Measurements from ENCODE around the gene NCMAP. TPM values are rescaled to one million over a fixed set of nuclear protein-coding genes. Genes with fewer than 3 reads are reported as not detected.
"Not testable (repeated sequence)": the region's sequence is repeated elsewhere in the genome, so short reads cannot be mapped to it uniquely, and the experiment has no call there.

The NCMAP gene
- polyA plus RNA-seq, 2 of the 4 experiments (the other 2 are of a cell fraction) = 0.13 to 1.7 TPM

GRCh38 chr1:24514946-24515345 is 40.9 kb upstream of the NCMAP start:
- TF ChIP-seq POLR2A (IDR thresholded peaks at IDR 0.05; ENCODE audit: low read length) = no peak
- TF ChIP-seq NPAS2 (CRISPR knock-in tag; IDR thresholded peaks at IDR 0.05; ENCODE audit: borderline replicate concordance) = no peak
- TF ChIP-seq ZNF302 (CRISPR knock-in tag; IDR thresholded peaks at IDR 0.05) = no peak
- no peak for TF ChIP-seq KDM1A (IDR thresholded peaks at IDR 0.05; ENCODE audit: low read depth)
- TF ChIP-seq CTCF (IDR thresholded peaks at IDR 0.05) = no peak
- no peak for TF ChIP-seq TP53 (CRISPR knock-in tag; IDR thresholded peaks at IDR 0.05)
- TF ChIP-seq HOXA7 (CRISPR knock-in tag; IDR thresholded peaks at IDR 0.05) = no peak
- TF ChIP-seq POLR2AphosphoS2 (conservative IDR thresholded peaks at IDR 0.05; ENCODE audit: low read length) = no peak
- no peak for TF ChIP-seq FOXS1 (CRISPR knock-in tag; IDR thresholded peaks at IDR 0.05)
- no peak for TF ChIP-seq RARB (CRISPR knock-in tag; IDR thresholded peaks at IDR 0.05)
- no peak for TF ChIP-seq CBX8 (IDR thresholded peaks at IDR 0.05)
- TF ChIP-seq NFE2L2 (conservative IDR thresholded peaks at IDR 0.05; ENCODE audit: low read length) = no peak
- no peak for TF ChIP-seq REST (IDR thresholded peaks at IDR 0.05)
- CTCF ChIA-PET = interaction anchor here (0.6 to 1.7 kb wide), 5 partner anchors 11 to 313 kb away, joined by 3 to 5 read pairs (median 4); no protein-coding TSS in a partner anchor
- Histone ChIP-seq H3K4me3 (no peak overlapping the region), H3K27ac (peak overlapping the region in 1 of 2 experiments; percentile 72; a peak in 4 of 6 replicates), H3K4me1 (peaks cover 22% of the 10 kb centered on the region), H3K9me3 (no peaks in the 10 kb centered on the region), H3K4me2 (peak overlapping the region; percentile 68)
- POLR2A ChIA-PET = interaction anchor here (0.7 kb wide), 1 partner anchor 12 kb away, joined by 3 read pairs; the partner anchor contains the start of gene RCAN3
- DNase-seq (ENCODE audit: low read depth in 1 of 2, low spot score in 1 of 2) (no peak), FAIRE-seq (no peak), ATAC-seq (no peak)
- WGBS (ENCODE audit: missing lambda C conversion rate) = 66% methylated on average over 5 of the region's 5 CpGs

GRCh38 chr1:24515671-24516209 is 40.1 kb upstream of the NCMAP start:
- Histone ChIP-seq H3K4me2 (peak overlapping the region; percentile 68), H3K27ac (peak overlapping the region; percentile 56 to 72), H3K4me1 (peaks cover 22% of the 10 kb centered on the region)
- not testable (repeated sequence) for H3K4me3 ChIP-seq; H3K9me3 ChIP-seq; FAIRE-seq; TF ChIP-seq FOSL2 (IDR thresholded peaks at IDR 0.05)
- peak; percentile 3 for TF ChIP-seq MAFK (IDR thresholded peaks at IDR 0.05; ENCODE audit: partially characterized antibody)
- peak; percentile 75 for TF ChIP-seq FOSL2 (CRISPR knock-in tag; IDR thresholded peaks at IDR 0.05)
- TF ChIP-seq MAX (IDR thresholded peaks at IDR 0.05) = peak; percentile 54
- CTCF ChIA-PET = interaction anchor here (0.8 to 2.9 kb wide), 8 partner anchors 11 to 319 kb away, joined by 3 to 13 read pairs (median 4); partner anchors contain the start of genes NIPAL3 and RCAN3
- POLR2A ChIA-PET = interaction anchor here (0.7 to 1.2 kb wide), 2 partner anchors 13 to 14 kb away, joined by 3 to 4 read pairs; partner anchors contain the start of gene RCAN3
- DNase-seq (ENCODE audit: low read depth in 1 of 2, low spot score in 1 of 2) (peak; percentile 60 to 74), ATAC-seq (peak; percentile 91 to 97)
- WGBS (ENCODE audit: missing lambda C conversion rate) = 52% methylated on average over 14 of the region's 14 CpGs

- no peak for TF ChIP-seq CBX8 (IDR thresholded peaks at IDR 0.05)
- no peak for TF ChIP-seq PHF8 (IDR thresholded peaks at IDR 0.05; ENCODE audit: borderline replicate concordance, low read depth)
- TF ChIP-seq MAZ (IDR thresholded peaks at IDR 0.05; ENCODE audit: borderline replicate concordance, low read depth, low read length) = no peak
- TF ChIP-seq CBX2 (IDR thresholded peaks at IDR 0.05; ENCODE audit: borderline replicate concordance, low read depth) = no peak
- DNase-seq (ENCODE audit: low read depth in 1 of 2, low spot score in 1 of 2) (no peak), FAIRE-seq (no peak), ATAC-seq (no peak)
- CTCF ChIA-PET = interaction anchor here (0.6 to 2.9 kb wide), 7 partner anchors 9 to 318 kb away, joined by 3 to 13 read pairs (median 3); partner anchors contain the start of genes NIPAL3, RCAN3 and STPG1
- H3K9me3 ChIP-seq = no peaks in the 10 kb centered on the region
- POLR2A ChIA-PET = interaction anchor here (1.2 kb wide), 1 partner anchor 14 kb away, joined by 4 read pairs; the partner anchor contains the start of gene RCAN3
- WGBS (ENCODE audit: missing lambda C conversion rate) = 94% methylated on average over 12 of the region's 12 CpGs
- peak overlapping the region; percentile 68; the same call in 2 of the 3 replicates for H3K4me2 ChIP-seq
- peak overlapping the region; percentile 56 to 72; a peak in 4 of 6 replicates for H3K27ac ChIP-seq
- H3K4me1 ChIP-seq = peaks cover 22% of the 10 kb centered on the region
- H3K4me3 ChIP-seq = no peak overlapping the region
These were observed 39.4 kb upstream of the NCMAP start for GRCh38 chr1:24516506-24516905.

Data from A549 (cell line).